ENCODE measurements around the gene CSNK1D.
A peak's percentile ranks its signal among the peaks of the same experiment; 100 is the strongest.
"Not testable (repeated sequence)": the region's sequence is repeated elsewhere in the genome, so short reads cannot be mapped to it uniquely, and the experiment has no call there.

Gene CSNK1D

DNA sequence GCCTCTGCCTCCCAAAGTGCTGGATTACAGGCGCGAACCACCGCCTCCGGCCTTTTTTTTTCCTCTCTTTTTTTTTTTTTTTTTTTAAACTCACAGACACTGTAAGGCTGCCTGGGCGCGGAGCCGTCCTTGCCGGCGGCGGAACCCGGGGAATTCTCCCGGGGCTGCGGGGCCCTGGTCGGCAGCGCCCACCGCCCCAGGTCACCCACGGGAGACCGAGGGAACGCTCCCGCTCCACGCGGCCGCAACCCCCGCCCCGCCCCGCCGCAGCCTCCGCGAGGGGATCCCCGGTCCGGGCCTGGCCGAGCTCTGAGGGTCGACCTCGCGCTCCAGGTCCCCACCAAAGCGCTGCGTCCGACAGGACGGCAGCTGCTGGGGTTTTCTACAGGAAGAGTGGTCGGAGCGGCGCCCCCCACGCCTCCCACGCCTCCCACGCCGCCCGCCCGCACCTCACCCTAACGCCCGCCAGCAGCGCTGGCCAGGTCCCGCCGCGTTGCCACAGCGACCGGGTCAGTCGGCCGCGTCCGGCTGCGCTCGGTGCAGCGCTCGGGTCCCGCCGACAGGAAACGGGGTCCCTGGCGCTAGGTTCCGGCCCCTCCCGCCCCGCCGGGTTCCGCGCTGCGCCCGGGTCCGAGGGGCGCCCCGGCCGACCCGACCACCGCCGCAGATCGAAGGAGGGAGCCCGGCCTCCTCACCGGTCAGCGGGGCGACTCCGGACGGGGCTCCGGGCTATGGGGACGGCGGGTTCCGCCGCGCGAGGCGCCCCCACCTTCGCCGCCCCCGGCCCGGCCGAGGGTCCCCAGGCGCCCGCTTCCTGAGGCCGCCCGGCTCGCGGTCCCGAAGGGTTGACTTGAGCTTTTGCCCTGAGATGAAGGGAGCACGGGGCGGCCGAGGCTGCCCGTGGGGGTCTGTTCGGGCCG lies 60.9 kb downstream of the CSNK1D start, which contains the start of gene CCDC57:
CCDC57 (minus strand) TSS at position 512 of the 920 bp plus-strand sequence. CDS start 10,898 bp downstream, outside the sequence.
- peak; percentile 84 for DNase-seq

GRCh38 chr17:82210655-82211054 lies 62.8 kb downstream of the CSNK1D start:
- DNase-seq, result not testable (repeated sequence)

GRCh38 chr17:82205720-82206508 lies 67.6 kb downstream of the CSNK1D start:
- DNase-seq, result peak; percentile 90

- DNase-seq, result peak; percentile 59
Measured at GRCh38 chr17:82204831-82205719, 68.4 kb downstream of the CSNK1D start.

DNA sequence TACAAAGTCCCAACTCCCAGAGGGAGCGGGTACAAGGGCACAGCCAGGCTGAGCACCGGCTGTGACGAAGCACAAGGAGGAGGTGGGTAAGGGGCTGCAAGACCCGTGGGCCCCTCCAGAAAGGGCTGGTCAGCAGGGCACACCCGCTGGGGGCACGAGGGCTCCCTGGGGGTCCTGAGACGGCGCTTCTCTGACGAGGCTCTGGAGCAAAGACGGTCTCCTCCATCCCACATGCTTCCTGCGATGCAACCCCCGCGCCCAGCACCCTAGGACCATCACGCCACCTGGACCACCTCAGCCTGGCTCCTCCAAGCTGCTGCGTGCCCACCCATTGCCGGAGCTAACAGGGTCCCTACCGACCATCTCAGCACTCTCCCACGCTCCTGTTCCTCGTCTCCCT lies 69.6 kb downstream of the CSNK1D start:
- DNase-seq, result no peak

DNA sequence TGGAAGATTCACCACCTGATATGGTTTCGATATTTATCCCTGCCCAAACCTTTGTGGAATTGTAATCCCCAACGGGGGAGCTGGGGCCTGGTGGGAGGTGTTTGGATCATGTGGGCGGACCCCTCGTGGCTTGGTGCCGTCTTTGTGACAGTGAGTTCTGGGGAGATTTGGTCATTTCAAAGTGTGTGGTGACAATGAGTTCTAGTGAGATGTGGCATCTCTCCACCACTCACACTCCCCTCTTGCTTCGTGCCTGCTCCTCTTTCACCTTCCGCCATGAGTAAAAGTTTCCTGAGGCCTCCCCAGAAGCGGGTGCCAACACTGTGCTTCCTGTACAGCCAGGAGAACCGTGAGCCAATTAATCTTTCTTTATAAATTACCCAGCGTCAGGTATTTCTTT lies 70.5 kb downstream of the CSNK1D start:
- no peak for DNase-seq

- no peak for DNase-seq
Measured at GRCh38 chr17:82201498-82201910, 72.0 kb downstream of the CSNK1D start.

- peak; percentile 78 for DNase-seq
Measured at GRCh38 chr17:82200743-82201497, 72.6 kb downstream of the CSNK1D start.

- no peak for DNase-seq
Measured at GRCh38 chr17:82200135-82200534, 73.4 kb downstream of the CSNK1D start.

- DNase-seq, result no peak
Measured at GRCh38 chr17:82199496-82199895, 74.0 kb downstream of the CSNK1D start.

- no peak for DNase-seq
Measured at GRCh38 chr17:82198092-82198491, 75.4 kb downstream of the CSNK1D start.

- DNase-seq, result no peak
Measured at GRCh38 chr17:82195675-82196672, 77.5 kb downstream of the CSNK1D start.

- DNase-seq, result no peak
Measured at GRCh38 chr17:82194765-82195164, 78.7 kb downstream of the CSNK1D start.

DNA sequence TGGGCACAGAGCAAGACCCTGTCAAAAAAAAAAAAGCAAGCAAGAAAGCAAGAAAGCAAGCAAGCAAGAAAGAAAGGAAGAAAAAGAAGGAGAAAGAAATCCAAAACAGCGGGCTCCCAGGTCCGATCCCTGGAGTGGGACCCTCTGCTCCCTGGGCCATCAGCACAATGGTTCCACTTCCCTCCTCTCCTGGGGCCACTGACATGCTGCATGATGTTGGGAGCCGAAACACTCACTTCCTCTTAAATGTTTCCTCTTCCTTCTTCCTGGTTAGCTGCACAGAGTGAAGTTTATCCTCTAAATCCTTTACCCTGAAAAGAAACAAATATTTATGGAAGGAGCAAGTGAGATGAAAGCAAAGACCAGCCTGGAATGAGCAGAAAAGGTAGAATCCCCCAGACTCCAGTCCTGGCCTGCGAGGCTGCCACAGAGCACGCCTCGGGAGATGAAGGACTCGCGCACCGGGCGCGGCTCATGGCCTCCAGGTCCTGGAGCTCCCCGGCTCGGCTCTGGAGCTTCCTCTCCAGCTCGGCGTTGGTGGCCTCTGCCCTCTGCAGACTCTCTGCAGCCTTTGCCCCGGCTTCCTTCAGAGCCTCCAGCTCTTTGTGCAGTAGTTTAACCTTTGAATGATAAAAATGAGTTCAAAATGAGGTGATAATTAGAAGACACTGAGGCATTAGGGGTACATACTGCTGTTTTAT lies 79.8 kb downstream of the CSNK1D start:
- no peak for DNase-seq

- not testable (repeated sequence) for DNase-seq
Measured at GRCh38 chr17:82193050-82193449, 80.5 kb downstream of the CSNK1D start.
